Stomach (tissue), 4 donors: Measurements from ENCODE around the gene EHD4.

Experiments
- EP300 ChIP-seq: sonication (generic); formaldehyde crosslinking; IDR thresholded peaks from one replicate; pipeline ENCODE4 v1.6.1; 2017; ENCODE audit warnings: antibody characterized with exemption
- POLR2A ChIP-seq, 4 donors: fragments of 450-650 bp; IDR thresholded peaks; one replicate each; pipeline ENCODE4 v1.6.1; 2016; ENCODE audit warnings: antibody characterized with exemption in 4 of 4, control low read depth in 2 of 4, mild to moderate bottlenecking in 1 of 4, moderate library complexity in 1 of 4
- POLR2AphosphoS5 ChIP-seq, 3 donors: sonication (generic); formaldehyde crosslinking; IDR thresholded peaks; one replicate each; pipeline ENCODE4 v1.6.1; 2016; ENCODE audit warnings: antibody characterized with exemption in 3 of 3
- TF ChIP-seq, protein P1 (sequence below), 7 experiments: fragments of 450-650 bp in 4 of 7; fragments of 200-600 bp in 3 of 7; sonication (generic) in 3 of 7; IDR thresholded peaks; one replicate each; pipeline ENCODE4 v1.5.1; 2016 to 2019; ENCODE audit warnings: antibody characterized with exemption in 7 of 7, control low read depth in 2 of 7, mild to moderate bottlenecking in 1 of 7

DNA sequence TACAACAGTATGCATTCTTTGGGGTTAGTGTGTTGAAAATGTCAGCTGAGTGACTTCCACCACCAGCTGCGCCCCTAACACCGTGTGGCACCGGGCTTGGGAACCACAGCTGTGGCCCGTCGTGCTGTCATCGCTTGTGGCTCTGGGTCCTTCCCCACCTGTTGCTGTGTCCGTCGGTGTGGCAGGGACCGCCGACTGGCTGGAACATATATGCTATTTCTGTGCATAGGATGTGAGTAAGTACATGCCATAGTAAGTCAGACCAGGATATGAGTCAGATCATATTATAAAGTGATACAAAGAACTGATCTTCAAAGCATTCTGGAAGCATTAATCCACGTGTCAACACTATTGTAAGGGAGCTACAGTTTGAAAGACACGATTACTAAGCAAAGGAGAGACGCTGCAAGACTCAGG, 31.9 kb downstream of the EHD4 start:
- TF ChIP-seq, protein P1, sequence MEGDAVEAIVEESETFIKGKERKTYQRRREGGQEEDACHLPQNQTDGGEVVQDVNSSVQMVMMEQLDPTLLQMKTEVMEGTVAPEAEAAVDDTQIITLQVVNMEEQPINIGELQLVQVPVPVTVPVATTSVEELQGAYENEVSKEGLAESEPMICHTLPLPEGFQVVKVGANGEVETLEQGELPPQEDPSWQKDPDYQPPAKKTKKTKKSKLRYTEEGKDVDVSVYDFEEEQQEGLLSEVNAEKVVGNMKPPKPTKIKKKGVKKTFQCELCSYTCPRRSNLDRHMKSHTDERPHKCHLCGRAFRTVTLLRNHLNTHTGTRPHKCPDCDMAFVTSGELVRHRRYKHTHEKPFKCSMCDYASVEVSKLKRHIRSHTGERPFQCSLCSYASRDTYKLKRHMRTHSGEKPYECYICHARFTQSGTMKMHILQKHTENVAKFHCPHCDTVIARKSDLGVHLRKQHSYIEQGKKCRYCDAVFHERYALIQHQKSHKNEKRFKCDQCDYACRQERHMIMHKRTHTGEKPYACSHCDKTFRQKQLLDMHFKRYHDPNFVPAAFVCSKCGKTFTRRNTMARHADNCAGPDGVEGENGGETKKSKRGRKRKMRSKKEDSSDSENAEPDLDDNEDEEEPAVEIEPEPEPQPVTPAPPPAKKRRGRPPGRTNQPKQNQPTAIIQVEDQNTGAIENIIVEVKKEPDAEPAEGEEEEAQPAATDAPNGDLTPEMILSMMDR (IDR thresholded peaks at IDR 0.05) = no peak
- no peak for TF ChIP-seq POLR2AphosphoS5 (IDR thresholded peaks at IDR 0.05)
- no peak for TF ChIP-seq EP300
- no peak for TF ChIP-seq POLR2A (IDR thresholded peaks at IDR 0.05)
